Measurements from ENCODE around the gene MYZAP. TPM values are rescaled to one million over a fixed set of nuclear protein-coding genes. Genes with fewer than 3 reads are reported as not detected.

Gene MYZAP
- total RNA-seq, 1 donor from 2014 or later, result not detected

DNA sequence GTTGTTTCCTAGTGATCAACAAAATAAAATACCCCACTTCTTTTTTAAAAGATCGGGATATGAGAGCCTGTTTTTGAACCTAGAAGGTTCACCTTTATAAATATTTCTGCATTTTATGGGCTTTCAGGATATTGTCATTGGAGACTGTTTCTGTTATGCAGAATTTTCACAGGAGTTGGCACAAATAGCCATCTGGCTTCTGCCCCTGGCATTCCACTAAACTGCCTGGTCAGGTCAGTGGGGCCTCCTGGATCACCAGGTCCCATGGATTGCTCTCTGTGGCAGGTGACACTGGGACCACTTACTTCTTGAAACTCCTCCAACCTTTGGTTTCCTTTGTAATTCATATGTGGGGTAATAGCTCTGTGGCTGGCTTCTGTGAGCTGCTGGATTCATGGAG is 89.3 kb downstream of the MYZAP start:
- TF ChIP-seq, protein P1, sequence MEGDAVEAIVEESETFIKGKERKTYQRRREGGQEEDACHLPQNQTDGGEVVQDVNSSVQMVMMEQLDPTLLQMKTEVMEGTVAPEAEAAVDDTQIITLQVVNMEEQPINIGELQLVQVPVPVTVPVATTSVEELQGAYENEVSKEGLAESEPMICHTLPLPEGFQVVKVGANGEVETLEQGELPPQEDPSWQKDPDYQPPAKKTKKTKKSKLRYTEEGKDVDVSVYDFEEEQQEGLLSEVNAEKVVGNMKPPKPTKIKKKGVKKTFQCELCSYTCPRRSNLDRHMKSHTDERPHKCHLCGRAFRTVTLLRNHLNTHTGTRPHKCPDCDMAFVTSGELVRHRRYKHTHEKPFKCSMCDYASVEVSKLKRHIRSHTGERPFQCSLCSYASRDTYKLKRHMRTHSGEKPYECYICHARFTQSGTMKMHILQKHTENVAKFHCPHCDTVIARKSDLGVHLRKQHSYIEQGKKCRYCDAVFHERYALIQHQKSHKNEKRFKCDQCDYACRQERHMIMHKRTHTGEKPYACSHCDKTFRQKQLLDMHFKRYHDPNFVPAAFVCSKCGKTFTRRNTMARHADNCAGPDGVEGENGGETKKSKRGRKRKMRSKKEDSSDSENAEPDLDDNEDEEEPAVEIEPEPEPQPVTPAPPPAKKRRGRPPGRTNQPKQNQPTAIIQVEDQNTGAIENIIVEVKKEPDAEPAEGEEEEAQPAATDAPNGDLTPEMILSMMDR (IDR thresholded peaks at IDR 0.05; ENCODE audit: partially characterized antibody, unreplicated experiment), result no peak
- H3K4me3 Mint-ChIP-seq (ENCODE audit: unreplicated experiment), result no peak overlapping the region
- H3K27ac Mint-ChIP-seq (ENCODE audit: unreplicated experiment), result no peak overlapping the region
- DNase-seq, result no peak
- peaks cover 6% of the 10 kb centered on the region for H3K9me3 Mint-ChIP-seq (ENCODE audit: unreplicated experiment)
- H3K4me1 Mint-ChIP-seq (ENCODE audit: low read depth, unreplicated experiment), result peaks cover 3% of the 10 kb centered on the region
- H3K27me3 Mint-ChIP-seq (ENCODE audit: unreplicated experiment), result no peaks in the 10 kb centered on the region
- H3K36me3 Mint-ChIP-seq (ENCODE audit: unreplicated experiment), result no peaks in the 10 kb centered on the region

DNA sequence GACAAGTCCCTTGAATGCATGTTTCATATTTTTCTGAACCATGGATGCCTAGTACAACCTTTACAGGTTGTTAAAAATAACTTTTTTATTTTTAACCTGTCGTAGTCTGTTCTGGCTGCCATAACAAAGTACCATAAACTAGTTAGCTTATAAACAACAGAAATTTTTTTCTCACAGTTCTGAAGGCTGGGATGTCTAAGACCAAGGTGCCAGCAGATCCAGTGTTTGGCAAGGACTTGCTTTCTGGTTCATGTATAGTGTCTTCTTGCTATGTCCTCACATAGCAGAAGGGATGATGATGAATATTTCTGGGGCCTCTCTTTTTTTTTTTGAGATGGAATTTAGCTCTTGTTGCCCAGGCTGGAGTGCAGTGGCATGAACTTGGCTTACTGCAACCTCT is 91.8 kb downstream of the MYZAP start:
- H3K36me3 Mint-ChIP-seq (ENCODE audit: unreplicated experiment), result no peaks in the 10 kb centered on the region

GRCh38 chr15:57684491-57685151 is 92.9 kb downstream of the MYZAP start:
- Mint-ChIP-seq H3K36me3 (ENCODE audit: unreplicated experiment) (no peaks in the 10 kb centered on the region), H3K27ac (ENCODE audit: unreplicated experiment) (no peak overlapping the region), H3K9me3 (ENCODE audit: unreplicated experiment) (peaks cover 6% of the 10 kb centered on the region), H3K4me3 (ENCODE audit: unreplicated experiment) (no peak overlapping the region), H3K27me3 (ENCODE audit: unreplicated experiment) (no peaks in the 10 kb centered on the region), H3K4me1 (ENCODE audit: low read depth, unreplicated experiment) (peaks cover 3% of the 10 kb centered on the region)
- TF ChIP-seq, protein P1 (IDR thresholded peaks at IDR 0.05; ENCODE audit: partially characterized antibody, unreplicated experiment), result no peak
- DNase-seq, result no peak

More for the DNA sequence above, 91.8 kb downstream of the MYZAP start:
- Mint-ChIP-seq H3K4me1 (ENCODE audit: low read depth, unreplicated experiment) (peaks cover 3% of the 10 kb centered on the region), H3K4me3 (ENCODE audit: unreplicated experiment) (no peak overlapping the region), H3K9me3 (ENCODE audit: unreplicated experiment) (peaks cover 6% of the 10 kb centered on the region), H3K27me3 (ENCODE audit: unreplicated experiment) (no peaks in the 10 kb centered on the region), H3K27ac (ENCODE audit: unreplicated experiment) (no peak overlapping the region)
- DNase-seq, result no peak
- TF ChIP-seq, protein P1 (IDR thresholded peaks at IDR 0.05; ENCODE audit: partially characterized antibody, unreplicated experiment), result no peak

DNA sequence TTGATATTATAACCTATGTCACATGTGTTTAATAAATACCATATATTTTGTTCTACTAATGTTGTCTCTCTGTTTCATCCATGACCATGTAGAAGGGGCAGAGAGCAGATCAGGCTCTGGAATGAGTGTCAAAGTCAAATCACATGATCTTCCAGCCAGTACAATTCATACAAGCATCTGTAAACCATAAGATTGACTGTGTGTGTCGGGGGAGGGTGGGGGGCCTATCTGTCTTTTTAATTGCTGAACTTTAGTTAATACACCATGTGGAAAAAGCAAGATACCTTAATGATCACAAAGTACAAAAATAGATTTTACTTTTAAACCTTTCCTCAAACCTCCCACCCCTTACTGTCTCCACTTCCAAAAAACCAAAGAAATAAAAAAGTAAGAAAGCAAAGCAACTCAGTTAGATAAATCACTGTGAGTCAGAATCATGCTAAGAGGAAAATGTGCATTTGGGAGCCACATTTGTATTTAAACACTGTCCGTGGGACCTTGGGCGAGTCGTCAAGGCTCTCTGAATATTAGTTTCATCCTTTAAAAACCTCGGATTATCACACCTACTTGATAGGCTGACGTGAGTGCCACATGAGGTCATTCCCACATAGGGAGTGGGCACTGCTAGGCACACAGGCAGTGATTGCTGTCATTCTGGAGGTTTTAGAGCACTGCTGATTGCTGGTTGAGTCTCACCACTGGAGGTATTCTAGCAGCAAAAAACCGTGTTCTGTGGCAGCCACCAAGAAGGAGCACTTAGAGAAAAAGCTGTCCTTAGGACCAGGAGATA is 93.8 kb downstream of the MYZAP start:
- no peak for DNase-seq
- TF ChIP-seq, protein P1 (IDR thresholded peaks at IDR 0.05; ENCODE audit: partially characterized antibody, unreplicated experiment), result no peak
- peaks cover 6% of the 10 kb centered on the region for H3K9me3 Mint-ChIP-seq (ENCODE audit: unreplicated experiment)
- no peaks in the 10 kb centered on the region for H3K36me3 Mint-ChIP-seq (ENCODE audit: unreplicated experiment)
- H3K27me3 Mint-ChIP-seq (ENCODE audit: unreplicated experiment), result no peaks in the 10 kb centered on the region
- H3K4me1 Mint-ChIP-seq (ENCODE audit: low read depth, unreplicated experiment), result peaks cover 3% of the 10 kb centered on the region
- H3K4me3 Mint-ChIP-seq (ENCODE audit: unreplicated experiment), result no peak overlapping the region
- H3K27ac Mint-ChIP-seq (ENCODE audit: unreplicated experiment), result no peak overlapping the region

GRCh38 chr15:57686657-57687056 is 95.0 kb downstream of the MYZAP start:
- H3K4me3 Mint-ChIP-seq (ENCODE audit: unreplicated experiment), result no peak overlapping the region
- H3K36me3 Mint-ChIP-seq (ENCODE audit: unreplicated experiment), result no peaks in the 10 kb centered on the region
- TF ChIP-seq, protein P1 (IDR thresholded peaks at IDR 0.05; ENCODE audit: partially characterized antibody, unreplicated experiment), result no peak
- DNase-seq, result no peak
- no peaks in the 10 kb centered on the region for H3K4me1 Mint-ChIP-seq (ENCODE audit: low read depth, unreplicated experiment)
- no peak overlapping the region for H3K27ac Mint-ChIP-seq (ENCODE audit: unreplicated experiment)
- no peaks in the 10 kb centered on the region for H3K27me3 Mint-ChIP-seq (ENCODE audit: unreplicated experiment)
- H3K9me3 Mint-ChIP-seq (ENCODE audit: unreplicated experiment), result peaks cover 4% of the 10 kb centered on the region
